GM12873 (cell line): Measurements from ENCODE around the gene BMP7.

ENCODE experiments used
- TF ChIP-seq, protein P1 (sequence below): IDR thresholded peaks from 2 replicates; pipeline ENCODE4 v1.5.1; 2012; ENCODE audit warnings: low read depth, mild to moderate bottlenecking, moderate library complexity, low read length, control low read depth; ENCODE audit not compliant: insufficient read depth; ENCODE audit errors: missing control alignments

The BMP7 gene

DNA sequence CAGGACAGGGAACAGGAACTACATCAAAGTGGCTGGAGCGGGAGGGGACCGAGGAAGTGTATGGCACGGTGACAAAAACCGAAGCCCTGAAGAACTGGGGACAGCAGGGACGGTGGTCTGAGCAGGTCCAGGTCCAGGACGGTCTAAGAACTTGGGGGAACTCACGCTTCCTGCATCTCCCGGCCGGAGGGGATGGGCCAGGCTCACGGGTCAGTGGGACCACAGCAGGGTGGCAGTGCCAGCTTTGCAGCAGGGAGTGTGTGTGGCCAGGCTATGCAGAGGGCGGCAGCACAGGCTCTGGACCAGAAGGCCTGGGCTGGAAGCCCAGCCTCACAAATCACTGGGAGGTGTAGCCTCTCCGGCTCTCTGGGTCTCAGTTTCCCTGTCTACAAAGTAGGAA, 123.8 kb downstream of the BMP7 start:
- TF ChIP-seq, protein P1, sequence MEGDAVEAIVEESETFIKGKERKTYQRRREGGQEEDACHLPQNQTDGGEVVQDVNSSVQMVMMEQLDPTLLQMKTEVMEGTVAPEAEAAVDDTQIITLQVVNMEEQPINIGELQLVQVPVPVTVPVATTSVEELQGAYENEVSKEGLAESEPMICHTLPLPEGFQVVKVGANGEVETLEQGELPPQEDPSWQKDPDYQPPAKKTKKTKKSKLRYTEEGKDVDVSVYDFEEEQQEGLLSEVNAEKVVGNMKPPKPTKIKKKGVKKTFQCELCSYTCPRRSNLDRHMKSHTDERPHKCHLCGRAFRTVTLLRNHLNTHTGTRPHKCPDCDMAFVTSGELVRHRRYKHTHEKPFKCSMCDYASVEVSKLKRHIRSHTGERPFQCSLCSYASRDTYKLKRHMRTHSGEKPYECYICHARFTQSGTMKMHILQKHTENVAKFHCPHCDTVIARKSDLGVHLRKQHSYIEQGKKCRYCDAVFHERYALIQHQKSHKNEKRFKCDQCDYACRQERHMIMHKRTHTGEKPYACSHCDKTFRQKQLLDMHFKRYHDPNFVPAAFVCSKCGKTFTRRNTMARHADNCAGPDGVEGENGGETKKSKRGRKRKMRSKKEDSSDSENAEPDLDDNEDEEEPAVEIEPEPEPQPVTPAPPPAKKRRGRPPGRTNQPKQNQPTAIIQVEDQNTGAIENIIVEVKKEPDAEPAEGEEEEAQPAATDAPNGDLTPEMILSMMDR = no peak

DNA sequence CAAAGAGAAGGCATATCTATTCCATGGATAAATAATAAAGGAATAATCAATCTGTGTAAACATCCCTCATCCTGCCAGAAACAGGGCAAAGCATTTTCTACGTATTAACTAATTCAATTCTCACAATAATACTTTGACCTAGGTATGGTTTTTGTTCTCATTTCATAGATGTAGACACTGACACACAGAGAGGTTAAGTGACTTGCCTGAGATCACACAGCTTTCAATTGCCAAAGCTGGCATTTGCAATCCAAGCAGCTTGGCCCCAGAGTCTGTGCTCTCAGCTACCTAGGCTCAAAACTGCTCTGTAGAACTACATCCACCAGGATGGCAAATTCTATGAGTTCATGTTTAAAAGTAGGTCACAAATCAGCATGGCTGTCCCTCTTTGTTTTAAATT, 124.9 kb downstream of the BMP7 start:
- TF ChIP-seq, protein P1 = no peak

DNA sequence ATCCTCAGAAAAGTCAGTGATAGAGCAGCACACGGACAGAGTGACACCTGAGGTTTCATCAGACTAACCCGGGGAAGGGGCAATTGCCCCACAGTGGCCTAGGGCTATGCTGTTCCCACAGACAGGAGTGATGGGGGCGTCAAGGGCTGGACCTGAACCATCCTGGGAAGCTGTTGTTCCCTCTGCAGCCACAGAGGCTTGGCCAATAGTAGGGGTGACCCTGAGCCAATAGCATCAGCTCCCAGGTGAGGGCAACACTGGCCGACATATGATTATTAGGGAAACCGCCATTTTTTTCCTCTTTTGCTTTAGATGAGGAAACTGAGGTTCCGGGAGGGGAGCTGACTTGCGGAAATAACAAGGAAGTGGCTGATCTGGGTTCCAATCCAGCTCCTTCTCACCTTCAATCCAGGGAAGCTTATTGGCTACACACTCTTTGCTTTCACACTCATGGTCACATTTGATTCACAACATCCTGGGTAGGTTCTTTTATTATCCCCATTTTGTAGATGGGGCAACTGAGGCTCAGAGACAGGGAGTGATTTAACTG, 126.0 kb downstream of the BMP7 start:
- TF ChIP-seq, protein P1 = no peak

DNA sequence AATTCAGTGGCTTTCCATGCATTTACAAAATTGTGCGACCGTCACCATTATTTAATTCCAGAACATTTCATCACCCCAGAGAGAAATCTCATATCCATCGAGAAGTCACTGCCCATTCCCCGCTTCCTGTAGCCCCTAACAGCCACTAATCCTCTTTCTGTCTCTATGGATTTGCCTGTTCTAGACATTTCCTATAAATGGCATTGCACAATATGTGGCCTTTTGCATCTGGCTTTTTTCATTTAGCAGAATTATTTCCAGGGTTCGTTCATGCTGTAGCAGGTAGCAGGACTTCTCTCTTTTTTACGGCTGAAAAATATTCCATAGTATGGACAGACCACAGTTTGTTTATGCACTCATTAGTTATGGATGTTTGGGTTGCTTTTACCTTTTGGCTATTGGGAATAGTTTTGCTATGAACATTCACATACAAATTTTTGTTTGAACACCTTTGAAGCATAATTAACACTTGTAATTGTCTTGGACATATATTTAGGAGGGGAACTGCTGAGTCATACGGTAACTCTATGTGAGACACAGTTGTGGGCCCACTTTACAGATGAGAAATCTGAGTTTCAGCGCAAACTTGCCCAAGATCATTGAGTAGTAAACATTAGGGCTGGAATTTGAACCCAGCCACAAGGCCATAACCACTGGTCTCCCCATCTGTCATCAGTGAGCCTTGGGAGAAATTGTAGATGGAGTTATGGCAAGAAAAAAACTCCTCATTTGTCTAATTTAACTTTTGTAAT, 126.9 kb downstream of the BMP7 start:
- TF ChIP-seq, protein P1 = no peak

DNA sequence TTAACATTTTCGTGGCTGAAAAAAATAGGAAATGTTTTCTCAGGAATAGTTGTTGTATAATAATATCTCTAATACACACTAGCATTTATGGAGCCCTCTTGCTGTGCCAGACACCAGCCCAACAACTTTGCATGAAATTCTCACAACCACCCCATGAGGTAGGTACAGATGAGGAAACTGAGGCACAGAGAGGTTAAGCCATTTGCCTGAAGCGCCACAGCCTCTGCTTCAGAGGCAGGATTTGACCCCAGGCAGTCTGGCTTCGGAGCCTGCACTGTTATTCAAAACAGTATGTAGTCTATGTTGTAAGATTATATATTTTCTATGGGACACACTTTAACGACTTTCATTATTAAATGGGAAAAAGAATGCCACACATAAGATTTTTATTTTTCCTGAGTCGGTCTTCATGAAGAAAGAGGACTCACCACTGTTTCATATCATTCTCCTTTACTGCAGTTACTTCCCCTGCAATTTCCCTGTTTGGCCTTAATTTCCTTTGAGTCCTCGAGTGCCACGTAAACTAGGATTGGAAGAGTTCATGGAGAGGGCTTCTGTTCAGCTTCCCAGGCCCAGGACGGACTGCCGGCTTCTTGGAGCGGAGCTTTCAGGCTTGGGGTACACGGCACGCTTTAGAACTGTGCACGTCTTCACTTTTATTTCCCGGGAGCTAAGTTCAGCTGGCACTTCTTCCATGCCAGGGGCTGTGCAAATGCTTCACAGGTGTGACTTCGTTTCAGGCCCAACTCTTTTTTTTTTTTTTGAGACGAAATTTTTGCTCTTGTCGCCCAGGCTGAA, 128.0 kb downstream of the BMP7 start:
- TF ChIP-seq, protein P1 = no peak

DNA sequence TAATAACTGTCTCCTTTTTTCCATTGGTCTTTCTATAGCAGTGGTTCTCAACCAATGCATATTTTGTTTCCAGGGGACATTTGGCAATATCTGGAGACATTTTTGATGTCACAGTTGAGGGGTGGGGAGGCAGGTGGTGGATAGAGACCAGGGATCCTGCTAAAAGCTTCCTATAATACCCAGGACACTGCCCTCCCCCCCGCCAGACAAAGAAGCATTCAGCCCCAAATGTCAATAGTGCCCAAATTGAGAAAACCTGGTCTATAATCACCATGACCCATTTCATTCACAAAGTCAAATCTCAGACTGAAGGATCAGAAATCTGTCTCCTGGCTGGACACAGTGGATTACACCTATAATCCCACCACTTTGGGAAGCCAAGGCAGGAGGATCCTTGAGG, 128.8 kb downstream of the BMP7 start:
- TF ChIP-seq, protein P1 = no peak

DNA sequence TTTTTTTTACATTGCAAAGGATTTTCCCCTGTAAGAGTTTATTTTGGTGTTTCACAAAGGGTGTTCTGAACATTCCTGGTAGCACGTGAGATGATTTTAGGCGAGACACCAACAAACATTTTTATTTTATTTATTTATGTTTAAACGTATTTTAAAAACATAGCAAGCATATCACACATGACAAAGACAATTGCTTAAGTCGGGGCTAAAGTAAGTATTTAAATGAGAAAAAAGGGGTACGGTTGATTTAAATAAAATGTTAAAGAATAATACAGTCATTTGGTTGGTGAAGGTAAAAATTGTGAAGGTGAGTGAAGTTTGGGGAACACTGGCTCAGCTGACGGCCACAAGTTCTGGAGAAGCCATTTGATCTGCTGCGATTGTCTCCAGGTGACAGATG, 129.7 kb downstream of the BMP7 start:
- TF ChIP-seq, protein P1 = no peak
